Trophoblast cell (in vitro differentiated cells and primary cell): Measurements from ENCODE around the gene AMBRA1.

ENCODE experiments used
- DNase-seq, 2 donors: peaks; one replicate each; pipeline ENCODE4 v3.0.0-alpha.2; 2016
- H2AFZ ChIP-seq: 2 replicates; pipeline ENCODE4 v1.6.1; 2013; ENCODE audit warnings: low read length, moderate library complexity, mild to moderate bottlenecking; ENCODE audit not compliant: insufficient read depth, poor library complexity
- H2AK5ac ChIP-seq: 2 replicates; pipeline ENCODE4 v1.6.1; 2013; ENCODE audit warnings: mild to moderate bottlenecking, low read length
- H2BK120ac ChIP-seq: 2 replicates; pipeline ENCODE4 v1.6.1; 2013; ENCODE audit warnings: low read length, mild to moderate bottlenecking, moderate library complexity; ENCODE audit not compliant: insufficient read depth, poor library complexity
- H2BK12ac ChIP-seq: 2 replicates; pipeline ENCODE4 v1.6.1; 2013; ENCODE audit warnings: mild to moderate bottlenecking, low read length, moderate library complexity
- H2BK5ac ChIP-seq: 2 replicates; pipeline ENCODE4 v1.6.1; 2013; ENCODE audit warnings: low read length, low read depth, moderate library complexity, mild to moderate bottlenecking; ENCODE audit not compliant: poor library complexity
- H3K14ac ChIP-seq: 2 replicates; pipeline ENCODE4 v1.6.1; 2013; ENCODE audit warnings: mild to moderate bottlenecking, low read length
- H3K18ac ChIP-seq: 2 replicates; pipeline ENCODE4 v1.6.1; 2013; ENCODE audit warnings: mild to moderate bottlenecking, low read length
- H3K23ac ChIP-seq: 2 replicates; pipeline ENCODE4 v1.6.1; 2013; ENCODE audit warnings: low read length
- H3K27ac ChIP-seq: 2 replicates; pipeline ENCODE4 v1.5.1; 2013; ENCODE audit warnings: low read depth, mild to moderate bottlenecking, inconsistent platforms, low read length, moderate library complexity
- H3K27me3 ChIP-seq: 2 replicates; pipeline ENCODE4 v1.6.1; 2013; ENCODE audit warnings: inconsistent platforms, mild to moderate bottlenecking, low read length, moderate library complexity; ENCODE audit not compliant: insufficient read depth
- H3K36me3 ChIP-seq, 2 experiments: 1 replicate in 1 of 2; 2 replicates in 1 of 2; pipeline ENCODE4 v1.6.1; 2013; ENCODE audit warnings: low read length in 2 of 2, mild to moderate bottlenecking in 2 of 2, moderate library complexity in 1 of 2; ENCODE audit not compliant: insufficient read depth in 2 of 2, control insufficient read depth in 1 of 2
- H3K4ac ChIP-seq: 2 replicates; pipeline ENCODE4 v1.6.1; 2013; ENCODE audit warnings: low read depth, mild to moderate bottlenecking, low read length, moderate library complexity
- H3K4me1 ChIP-seq, 2 experiments: 1 replicate in 1 of 2; 2 replicates in 1 of 2; pipeline ENCODE4 v1.6.1; 2013; ENCODE audit warnings: low read length in 2 of 2, mild to moderate bottlenecking in 2 of 2, moderate library complexity in 1 of 2; ENCODE audit not compliant: insufficient read depth in 2 of 2, control insufficient read depth in 1 of 2
- H3K4me2 ChIP-seq: 2 replicates; pipeline ENCODE4 v1.6.1; 2013; ENCODE audit warnings: inconsistent platforms, mild to moderate bottlenecking, low read length, moderate library complexity
- H3K4me3 ChIP-seq: 2 replicates; pipeline ENCODE4 v1.5.1; 2013; ENCODE audit warnings: mild to moderate bottlenecking, low read depth, low read length, inconsistent platforms
- H3K79me1 ChIP-seq: one replicate; pipeline ENCODE4 v1.6.1; 2013; ENCODE audit warnings: low read length
- H3K79me2 ChIP-seq: 2 replicates; pipeline ENCODE4 v1.6.1; 2013; ENCODE audit warnings: low read length, mild to moderate bottlenecking; ENCODE audit not compliant: control insufficient read depth, insufficient read depth, poor library complexity
- H3K9ac ChIP-seq: 2 replicates; pipeline ENCODE4 v1.6.1; 2013; ENCODE audit warnings: mild to moderate bottlenecking, low read length
- H3K9me3 ChIP-seq: 2 replicates; pipeline ENCODE4 v1.6.1; 2013; ENCODE audit warnings: low read depth, mild to moderate bottlenecking, control low read depth, inconsistent platforms, low read length; ENCODE audit not compliant: insufficient read depth
- H4K12ac ChIP-seq: 2 replicates; pipeline ENCODE4 v1.6.1; 2013; ENCODE audit warnings: low read depth, mild to moderate bottlenecking, low read length, moderate library complexity
- H4K8ac ChIP-seq: 2 replicates; pipeline ENCODE4 v1.6.1; 2013; ENCODE audit warnings: low read depth, mild to moderate bottlenecking, low read length, moderate library complexity
- H4K91ac ChIP-seq: one replicate; pipeline ENCODE4 v1.6.1; 2013; ENCODE audit warnings: low read depth, mild to moderate bottlenecking, low read length, moderate library complexity
- WGBS: extraction: QIAGEN DNeasy Blood & Tissue Kit; methylation state at CpG from one replicate; pipeline ENCODE4 v1.1.7; 2013; ENCODE audit warnings: missing lambda C conversion rate; ENCODE audit not compliant: insufficient read length, insufficient coverage; ENCODE audit errors: extremely low coverage; 5-methylcytosine and 5-hydroxymethylcytosine counted together

The AMBRA1 gene

DNA sequence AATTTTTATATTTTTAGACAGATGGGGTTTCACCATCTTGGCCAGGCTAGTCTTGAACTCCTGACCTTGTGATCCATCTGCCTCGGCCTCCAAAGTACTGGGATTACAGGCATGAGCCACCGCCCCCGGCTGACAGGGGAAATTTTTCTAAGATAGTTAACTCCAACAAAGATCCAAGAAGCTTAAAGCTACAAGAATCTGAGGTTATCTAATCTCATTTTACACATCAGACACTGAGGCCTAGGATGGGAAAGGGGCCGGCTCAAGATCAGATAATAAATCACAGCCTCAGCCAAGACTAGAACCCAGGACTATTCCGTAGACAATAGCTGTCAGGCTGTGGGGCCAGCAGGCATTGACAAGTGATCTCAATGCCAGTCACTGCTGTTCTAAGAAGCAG lies 94.0 kb downstream of the AMBRA1 start:
- no peak overlapping the region for H3K27ac ChIP-seq
- H2BK5ac ChIP-seq = no peak overlapping the region
- no peaks in the 10 kb centered on the region for H3K9me3 ChIP-seq
- H3K9ac ChIP-seq = no peak overlapping the region
- no peak overlapping the region for H4K8ac ChIP-seq
- no peaks in the 10 kb centered on the region for H3K79me2 ChIP-seq
- H3K79me1 ChIP-seq = no peaks in the 10 kb centered on the region
- no peak overlapping the region for H2AK5ac ChIP-seq
- H3K4me2 ChIP-seq = no peak overlapping the region
- H3K14ac ChIP-seq = no peak overlapping the region
- no peak overlapping the region for H4K91ac ChIP-seq
- H3K18ac ChIP-seq = no peak overlapping the region
- no peak overlapping the region for H2BK120ac ChIP-seq
- H4K12ac ChIP-seq = no peak overlapping the region
- H2AFZ ChIP-seq = no peak overlapping the region
- H3K23ac ChIP-seq = no peak overlapping the region
- peaks cover 0 to 2% of the 10 kb centered on the region in 2 experiments for H3K4me1 ChIP-seq
- H3K4ac ChIP-seq = no peak overlapping the region
- H2BK12ac ChIP-seq = no peak overlapping the region
- H3K27me3 ChIP-seq = no peaks in the 10 kb centered on the region
- no peak overlapping the region for H3K4me3 ChIP-seq
- no CpG with 5 or more reads among the region's 5 CpGs for WGBS
- no peak for DNase-seq
- H3K36me3 ChIP-seq = peaks cover 3 to 7% of the 10 kb centered on the region in 2 experiments

DNA sequence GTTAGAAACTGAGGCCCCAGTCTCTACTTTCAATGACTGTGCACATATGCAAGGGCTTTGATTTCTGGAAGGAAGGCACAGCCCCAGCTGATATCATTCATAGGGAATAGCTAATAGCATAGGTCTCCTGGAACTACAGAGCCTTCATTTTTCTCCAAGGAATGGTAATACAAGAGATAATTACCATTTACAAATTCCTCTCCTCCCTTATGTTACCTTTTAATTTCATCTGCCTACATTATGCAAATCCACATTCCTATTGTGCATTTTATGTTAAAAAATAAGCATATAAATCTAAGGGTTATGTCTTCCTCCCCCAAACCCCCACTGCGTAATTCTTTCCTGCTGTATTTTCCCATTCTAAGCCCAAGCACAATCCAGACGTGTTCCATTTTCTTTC lies 94.9 kb downstream of the AMBRA1 start:
- H2BK120ac ChIP-seq = no peak overlapping the region
- H4K8ac ChIP-seq = no peak overlapping the region
- DNase-seq = no peak
- WGBS = no CpG with 5 or more reads among the region's 2 CpGs
- no peaks in the 10 kb centered on the region for H3K79me1 ChIP-seq
- H3K9me3 ChIP-seq = no peaks in the 10 kb centered on the region
- H2AFZ ChIP-seq = no peak overlapping the region
- H3K23ac ChIP-seq = no peak overlapping the region
- peaks cover 0 to 2% of the 10 kb centered on the region in 2 experiments for H3K4me1 ChIP-seq
- no peak overlapping the region for H3K4me3 ChIP-seq
- no peaks in the 10 kb centered on the region for H3K27me3 ChIP-seq
- H3K18ac ChIP-seq = no peak overlapping the region
- H3K14ac ChIP-seq = no peak overlapping the region
- H2BK5ac ChIP-seq = no peak overlapping the region
- no peak overlapping the region for H3K27ac ChIP-seq
- H3K36me3 ChIP-seq = peaks cover 2 to 4% of the 10 kb centered on the region in 2 experiments
- H2AK5ac ChIP-seq = no peak overlapping the region
- H3K9ac ChIP-seq = no peak overlapping the region
- no peak overlapping the region for H4K12ac ChIP-seq
- H3K4me2 ChIP-seq = no peak overlapping the region
- no peak overlapping the region for H3K4ac ChIP-seq
- no peak overlapping the region for H2BK12ac ChIP-seq
- no peak overlapping the region for H4K91ac ChIP-seq
- H3K79me2 ChIP-seq = no peaks in the 10 kb centered on the region

DNA sequence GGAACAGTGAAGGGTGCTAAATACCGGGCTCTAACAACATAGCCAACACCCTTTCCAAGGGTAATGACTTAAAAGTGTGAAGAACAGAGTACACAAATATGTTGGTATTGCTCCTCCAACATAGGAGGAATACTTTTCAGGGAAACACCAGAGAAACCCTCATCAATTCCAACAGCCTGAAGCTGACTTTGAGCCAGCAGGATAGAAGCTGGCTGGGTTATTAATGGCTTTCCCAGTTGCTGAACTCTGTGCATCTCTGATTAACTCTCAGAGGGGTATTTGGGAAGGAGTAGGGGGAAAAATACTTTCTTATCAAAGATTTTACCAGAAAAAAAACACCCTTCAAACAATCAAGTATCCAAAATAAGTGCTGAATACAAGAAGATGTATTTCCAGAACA lies 95.6 kb downstream of the AMBRA1 start:
- Histone ChIP-seq H2BK12ac (no peak overlapping the region), H3K4ac (no peak overlapping the region), H3K79me2 (no peaks in the 10 kb centered on the region), H3K9ac (no peak overlapping the region), H4K91ac (no peak overlapping the region), H3K79me1 (no peaks in the 10 kb centered on the region), H3K36me3 (peaks cover 4 to 8% of the 10 kb centered on the region in 2 experiments), H3K14ac (no peak overlapping the region), H3K4me3 (no peak overlapping the region), H3K9me3 (no peaks in the 10 kb centered on the region), H3K4me1 (peaks cover 0 to 2% of the 10 kb centered on the region in 2 experiments), H2AFZ (no peak overlapping the region), H3K27ac (no peak overlapping the region), H3K4me2 (no peak overlapping the region), H4K8ac (no peak overlapping the region), H4K12ac (no peak overlapping the region), H3K27me3 (no peaks in the 10 kb centered on the region), H3K18ac (no peak overlapping the region), H2AK5ac (no peak overlapping the region), H2BK5ac (no peak overlapping the region), H2BK120ac (no peak overlapping the region), H3K23ac (no peak overlapping the region)
- no CpG with 5 or more reads among the region's 1 CpG for WGBS
- no peak for DNase-seq

DNA sequence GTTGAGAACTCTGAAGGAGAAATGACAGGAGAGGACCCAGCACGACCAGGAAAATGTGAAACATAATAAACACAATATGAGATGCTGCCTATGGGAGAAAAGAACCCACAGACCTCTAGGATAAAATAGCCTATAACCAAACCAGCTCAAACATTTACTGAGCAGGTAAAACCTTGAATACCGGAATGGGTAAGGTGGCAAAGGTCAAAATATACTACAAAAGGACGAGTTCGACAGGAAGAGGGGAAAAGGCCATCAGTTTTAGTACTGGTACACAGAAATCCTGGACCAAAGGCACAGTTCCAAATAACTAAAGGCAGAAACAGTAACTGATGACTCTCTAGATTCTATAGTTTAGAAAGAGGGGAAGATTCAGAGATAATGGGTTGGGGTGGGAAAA lies 96.3 kb downstream of the AMBRA1 start:
- WGBS = no CpG with 5 or more reads among the region's 4 CpGs
- Histone ChIP-seq H3K27me3 (no peaks in the 10 kb centered on the region), H4K12ac (no peak overlapping the region), H4K91ac (no peak overlapping the region), H3K79me1 (no peaks in the 10 kb centered on the region), H3K79me2 (no peaks in the 10 kb centered on the region), H3K4ac (no peak overlapping the region), H2AK5ac (no peak overlapping the region), H3K4me2 (no peak overlapping the region), H3K36me3 (peaks cover 4 to 10% of the 10 kb centered on the region in 2 experiments), H2BK5ac (no peak overlapping the region), H3K9me3 (no peaks in the 10 kb centered on the region), H3K4me3 (no peak overlapping the region), H4K8ac (no peak overlapping the region), H3K23ac (no peak overlapping the region), H3K4me1 (peaks cover 0 to 2% of the 10 kb centered on the region in 2 experiments), H3K14ac (no peak overlapping the region), H3K9ac (no peak overlapping the region), H2BK120ac (no peak overlapping the region), H2BK12ac (no peak overlapping the region), H3K27ac (no peak overlapping the region), H2AFZ (no peak overlapping the region), H3K18ac (no peak overlapping the region)
- no peak for DNase-seq
